Sigmoid colon (tissue), 4 donors: Measurements from ENCODE around the gene SBSN.

ENCODE experiments used
- CTCF ChIP-seq, 4 experiments: fragments of 450-650 bp in 3 of 4; fragments of 200-600 bp in 1 of 4; IDR thresholded peaks; one replicate each; pipeline ENCODE4 v1.5.1; 2016 to 2019; ENCODE audit warnings: antibody characterized with exemption in 4 of 4, mild to moderate bottlenecking in 3 of 4, moderate library complexity in 2 of 4
- EP300 ChIP-seq, 4 donors: sonication (generic); formaldehyde crosslinking; IDR thresholded peaks; one replicate each; pipeline ENCODE4 v1.6.1; 2017; ENCODE audit warnings: antibody characterized with exemption in 4 of 4
- POLR2A ChIP-seq, 2 donors: fragments of 450-650 bp; IDR thresholded peaks; one replicate each; pipeline ENCODE4 v1.6.1; 2016; ENCODE audit warnings: antibody characterized with exemption in 2 of 2, mild to moderate bottlenecking in 2 of 2, moderate library complexity in 2 of 2

GRCh38 chr19:35528218-35529038 lies at the start of gene SBSN:
- TF ChIP-seq POLR2A (IDR thresholded peaks at IDR 0.05) (no peak), CTCF (IDR thresholded peaks at IDR 0.05) (no peak), EP300 (IDR thresholded peaks at IDR 0.05) (no peak)
